Fibroblast of gingiva (primary cell): ENCODE measurements around the gene RAB6B.

ENCODE experiments used
- DNase-seq: peaks from one replicate; pipeline ENCODE4 v3.0.0-alpha.2; 2011; ENCODE audit warnings: low read depth

RAB6B gene

GRCh38 chr3:133856316-133856715, 39.4 kb downstream of the RAB6B start:
- DNase-seq = no peak

GRCh38 chr3:133855772-133856171, 39.9 kb downstream of the RAB6B start:
- DNase-seq = no peak

GRCh38 chr3:133855002-133855370, 40.7 kb downstream of the RAB6B start:
- no peak for DNase-seq

GRCh38 chr3:133854264-133855001, 41.2 kb downstream of the RAB6B start:
- DNase-seq = no peak

- no peak for DNase-seq
Observed at GRCh38 chr3:133853925-133854227, 41.8 kb downstream of the RAB6B start.

GRCh38 chr3:133853063-133853924, 42.4 kb downstream of the RAB6B start:
- DNase-seq = no peak

- DNase-seq = no peak
Observed at GRCh38 chr3:133851931-133852330, 43.8 kb downstream of the RAB6B start.

GRCh38 chr3:133851266-133851906, 44.3 kb downstream of the RAB6B start:
- no peak for DNase-seq

- DNase-seq = no peak
Observed at GRCh38 chr3:133850034-133850433, 45.6 kb downstream of the RAB6B start.

- no peak for DNase-seq
Observed at GRCh38 chr3:133849346-133849745, 46.3 kb downstream of the RAB6B start.

- DNase-seq = no peak
Observed at GRCh38 chr3:133845127-133845526, 50.6 kb downstream of the RAB6B start.

- DNase-seq = no peak
Observed at GRCh38 chr3:133843634-133844033, 52.0 kb downstream of the RAB6B start.

GRCh38 chr3:133842158-133842557, 53.5 kb downstream of the RAB6B start:
- no peak for DNase-seq

GRCh38 chr3:133841196-133841595, 54.5 kb downstream of the RAB6B start:
- DNase-seq = no peak

- DNase-seq = no peak
Observed at GRCh38 chr3:133840767-133841166, 54.9 kb downstream of the RAB6B start.

GRCh38 chr3:133840055-133840737, 55.5 kb downstream of the RAB6B start:
- no peak for DNase-seq

GRCh38 chr3:133838916-133839800, 56.5 kb downstream of the RAB6B start:
- no peak for DNase-seq

GRCh38 chr3:133838296-133838789, 57.3 kb downstream of the RAB6B start:
- no peak for DNase-seq

GRCh38 chr3:133837487-133838295, 58.0 kb downstream of the RAB6B start:
- DNase-seq = no peak

- no peak for DNase-seq
Observed at GRCh38 chr3:133836497-133837158, 59.1 kb downstream of the RAB6B start.
